GM18502 (cell line): Measurements from ENCODE around the gene OR2AG1.
A peak's percentile ranks its signal among the peaks of the same experiment; 100 is the strongest.
"Not testable (repeated sequence)": the region's sequence is repeated elsewhere in the genome, so short reads cannot be mapped to it uniquely, and the experiment has no call there.

ENCODE experiments used
- ATAC-seq: cut with Tn5 transposase; IDR thresholded peaks from one replicate; pipeline ENCODE4 v1.9.1; 2021; ENCODE audit warnings: mild to moderate bottlenecking; ENCODE audit not compliant: unreplicated experiment, poor library complexity

OR2AG1 gene

GRCh38 chr11:6780829-6781228 lies 2.0 kb upstream of the OR2AG1 start:
- ATAC-seq, result no peak

DNA sequence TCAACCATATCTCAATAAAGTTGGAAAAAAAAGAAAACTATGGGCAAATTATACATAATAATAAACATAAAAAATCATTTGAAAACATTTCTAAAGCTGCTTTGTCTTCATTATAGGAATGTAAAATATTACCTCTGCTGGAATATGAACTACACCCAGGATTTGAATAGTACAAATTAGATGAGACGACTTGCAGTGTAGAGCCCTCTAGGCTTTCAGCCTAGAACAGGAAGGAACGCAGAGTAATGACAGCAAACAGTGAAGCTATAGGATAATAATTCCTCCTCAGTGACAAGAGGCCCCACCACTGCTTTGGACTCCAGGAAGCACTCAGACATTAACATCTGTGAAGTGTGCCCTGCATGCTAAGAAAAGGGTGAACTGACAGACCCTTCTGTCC lies 7.7 kb downstream of the OR2AG1 start:
- ATAC-seq, result no peak

DNA sequence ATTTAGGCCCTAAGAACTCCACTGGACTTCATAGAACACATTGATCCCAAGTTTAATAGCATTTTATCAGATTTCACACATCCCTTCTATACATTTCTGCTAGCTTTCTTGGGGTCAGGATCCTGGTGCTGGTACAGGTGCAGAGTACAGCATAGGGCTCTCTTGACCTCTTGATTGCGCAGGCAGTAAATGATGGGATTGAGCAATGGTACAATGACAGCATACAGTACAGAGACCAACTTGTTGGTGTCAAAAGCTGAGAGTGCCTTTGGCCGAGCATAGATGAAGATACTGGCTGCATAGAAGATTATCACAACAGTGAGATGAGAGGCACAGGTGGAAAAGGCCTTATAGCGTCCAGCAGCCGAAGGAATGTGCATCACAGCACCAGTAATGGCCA lies 11.8 kb downstream of the OR2AG1 start:
- ATAC-seq, result no peak

DNA sequence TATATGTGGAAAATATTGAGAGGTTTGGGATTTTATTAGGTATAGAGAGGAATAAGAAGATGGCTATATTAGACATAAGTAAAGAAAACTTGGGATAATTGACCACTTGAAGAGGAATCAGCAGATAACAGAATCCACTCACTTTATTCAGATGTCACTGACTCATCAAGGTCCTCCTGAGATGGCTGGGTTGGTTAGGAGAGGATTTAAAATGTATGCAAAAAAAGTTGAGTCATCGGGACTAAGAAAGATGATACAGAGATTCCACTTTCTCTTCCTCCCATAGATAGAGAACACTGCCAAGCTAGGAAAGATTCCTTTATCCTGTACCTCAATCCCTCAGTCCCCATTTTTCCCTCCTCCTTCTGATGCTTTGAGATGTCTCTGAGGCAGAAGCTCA lies 16.6 kb downstream of the OR2AG1 start, which contains the start of gene OR6A2:
TSS of gene OR6A2 (minus strand) at position 288 of the 400 bp plus-strand sequence. CDS start 3,981 bp downstream, outside the sequence.
- ATAC-seq, result no peak

GRCh38 chr11:6801075-6801474 lies 18.3 kb downstream of the OR2AG1 start:
- ATAC-seq, result not testable (repeated sequence)

- ATAC-seq, result peak; percentile 93
Observed at GRCh38 chr11:6812390-6813005, 29.7 kb downstream of the OR2AG1 start.

GRCh38 chr11:6813656-6814055 lies 30.8 kb downstream of the OR2AG1 start:
- no peak for ATAC-seq

DNA sequence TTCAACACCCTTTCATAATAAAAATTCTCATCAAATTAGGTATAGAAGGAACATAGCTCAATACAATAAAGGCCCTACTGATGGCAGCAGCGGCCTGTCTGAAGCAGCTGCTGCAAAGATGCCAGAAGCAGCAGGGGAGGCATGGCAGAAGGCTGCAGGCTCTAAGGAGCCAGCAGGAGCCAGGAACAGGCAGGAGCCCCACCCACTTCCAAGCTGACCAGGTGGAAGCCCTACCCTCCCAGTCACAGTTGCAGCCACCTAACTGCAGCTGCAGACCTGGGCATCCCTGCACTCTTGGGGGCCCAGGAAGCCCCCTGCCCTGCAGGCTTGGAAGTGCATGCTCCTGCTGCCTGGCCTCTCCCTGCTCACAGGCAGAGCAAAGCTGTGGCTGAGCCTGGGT lies 34.9 kb downstream of the OR2AG1 start:
- no peak for ATAC-seq

DNA sequence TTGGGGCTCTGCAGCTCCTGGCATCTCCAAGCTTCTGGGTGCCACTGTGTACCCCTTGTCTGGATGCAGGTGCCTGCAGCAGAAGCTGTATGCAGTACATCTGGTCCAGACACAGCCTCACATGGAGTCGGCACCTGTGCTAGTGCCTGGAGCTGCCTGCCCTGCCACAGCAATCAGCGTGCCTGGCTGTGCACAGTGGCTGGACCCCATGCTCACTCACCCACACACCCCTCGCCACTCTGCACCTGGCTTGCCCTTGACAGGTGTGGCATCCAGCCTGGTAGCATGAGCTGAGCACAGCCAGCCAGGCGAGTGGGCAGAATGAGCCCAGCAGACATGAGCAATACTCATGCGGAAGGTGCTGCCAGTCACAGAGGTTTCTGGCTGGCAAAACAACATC lies 36.1 kb downstream of the OR2AG1 start:
- no peak for ATAC-seq

DNA sequence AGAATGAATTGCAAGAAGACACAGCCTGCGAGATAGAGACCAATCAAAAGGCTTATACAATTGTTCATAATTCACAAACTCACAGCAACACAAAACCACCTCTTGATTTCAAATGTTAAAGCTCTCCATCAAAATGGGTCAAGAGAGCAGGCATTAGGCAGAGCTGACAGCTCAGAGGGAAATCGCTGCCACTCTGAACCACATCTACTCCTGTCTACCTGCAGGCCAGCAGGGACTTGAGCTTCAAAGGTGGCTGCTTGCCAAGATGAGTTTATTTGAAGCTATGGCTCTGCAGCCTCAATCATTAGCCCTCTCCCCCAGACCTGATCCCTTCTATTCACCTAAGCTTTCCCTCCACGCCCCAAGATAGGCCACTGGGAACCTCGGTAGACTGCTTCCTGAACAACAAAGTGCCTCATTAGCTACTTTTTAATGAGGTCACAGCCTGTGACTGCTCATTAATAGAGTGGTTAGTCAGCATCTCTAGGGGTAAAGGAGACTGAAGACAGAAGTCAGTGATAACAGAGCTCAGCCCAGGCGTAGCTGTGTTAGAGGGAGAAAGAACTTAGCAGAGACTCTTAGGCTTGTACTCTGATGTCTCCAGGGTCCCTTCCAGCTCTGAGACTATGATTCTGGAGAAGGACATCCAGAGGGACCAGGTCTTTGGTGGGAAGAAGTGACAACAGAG lies 41.5 kb downstream of the OR2AG1 start:
- no peak for ATAC-seq

DNA sequence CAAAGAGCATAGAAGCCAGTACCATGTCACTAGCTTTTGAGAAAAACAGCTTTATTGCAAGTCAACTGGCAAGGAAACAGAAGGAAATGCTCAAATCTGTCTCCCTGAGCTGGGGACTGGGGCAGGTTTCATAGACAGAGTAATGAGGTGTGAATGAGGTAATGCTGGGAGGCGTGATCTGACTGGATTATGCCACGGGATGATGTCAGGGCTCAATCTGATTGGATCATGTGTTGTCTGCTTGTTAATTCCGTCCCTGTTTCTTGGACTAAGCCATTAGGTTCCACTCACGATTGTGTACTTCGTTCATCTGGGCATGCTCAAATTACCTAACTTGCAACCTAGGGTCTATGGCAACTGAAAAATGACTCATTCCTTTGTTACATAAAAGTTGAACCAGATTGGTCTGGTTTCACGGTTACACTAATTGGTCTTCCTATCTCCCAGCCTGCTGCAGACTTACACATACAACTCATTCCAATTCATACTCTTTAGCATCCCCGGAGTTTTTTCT lies 42.5 kb downstream of the OR2AG1 start:
- ATAC-seq, result no peak

- ATAC-seq, result no peak
Observed at GRCh38 chr11:6828103-6828502, 45.3 kb downstream of the OR2AG1 start.

DNA sequence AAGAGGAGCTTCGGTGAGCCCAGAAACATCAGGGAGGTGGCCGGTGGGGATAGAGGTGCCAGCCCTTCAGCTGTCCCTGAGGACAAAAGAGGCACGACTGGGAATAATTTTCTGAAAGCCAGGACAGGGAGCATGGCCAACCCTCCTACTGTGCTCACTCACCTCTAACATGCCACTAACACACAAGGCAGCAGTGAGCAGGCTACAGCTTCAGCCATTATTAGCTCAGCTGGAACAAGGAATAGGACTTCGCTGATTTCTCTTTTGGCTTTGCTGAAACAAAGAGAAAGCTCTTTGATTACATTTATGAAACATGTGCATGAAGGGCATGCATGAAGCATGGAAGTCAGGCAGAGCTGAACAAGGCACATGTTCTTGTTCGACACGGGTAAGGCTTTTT lies 50.5 kb downstream of the OR2AG1 start:
- no peak for ATAC-seq

DNA sequence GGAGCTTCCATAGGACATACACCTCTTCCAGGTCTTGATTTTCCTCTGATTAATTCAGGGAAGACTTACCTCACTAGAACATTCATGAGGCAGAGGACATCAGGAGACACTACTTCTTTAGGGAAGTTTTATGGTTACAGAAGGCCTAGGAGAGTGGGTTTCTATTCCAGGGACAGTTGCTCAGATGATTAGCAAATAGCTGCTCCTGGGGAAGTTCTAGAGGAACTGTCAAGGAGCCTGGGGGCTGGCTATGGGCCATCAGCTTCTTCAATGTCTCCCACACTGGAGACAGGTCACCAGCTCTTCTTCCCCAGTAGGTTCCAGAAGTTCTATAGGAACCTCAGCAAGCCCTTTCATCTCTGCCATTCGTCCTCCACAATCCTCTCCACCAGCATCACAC lies 51.2 kb downstream of the OR2AG1 start:
- ATAC-seq, result no peak
